OCI-LY3 (cell line): ENCODE measurements around the gene ZNF649.

Experiments
- EZH2phosphoT487 ChIP-seq: fragments of 200-600 bp; shearing (Covaris generic); IDR thresholded peaks from 2 replicates; pipeline ENCODE4 v1.6.1; 2018; ENCODE audit warnings: antibody characterized with exemption, mixed run types, low read depth
- TF ChIP-seq, protein P1 (sequence below): fragments of 200-600, 300-600 bp; sonication (generic); IDR thresholded peaks from 2 replicates; pipeline ENCODE4 v1.5.1; 2014; ENCODE audit warnings: antibody characterized with exemption, low read length, low read depth

DNA sequence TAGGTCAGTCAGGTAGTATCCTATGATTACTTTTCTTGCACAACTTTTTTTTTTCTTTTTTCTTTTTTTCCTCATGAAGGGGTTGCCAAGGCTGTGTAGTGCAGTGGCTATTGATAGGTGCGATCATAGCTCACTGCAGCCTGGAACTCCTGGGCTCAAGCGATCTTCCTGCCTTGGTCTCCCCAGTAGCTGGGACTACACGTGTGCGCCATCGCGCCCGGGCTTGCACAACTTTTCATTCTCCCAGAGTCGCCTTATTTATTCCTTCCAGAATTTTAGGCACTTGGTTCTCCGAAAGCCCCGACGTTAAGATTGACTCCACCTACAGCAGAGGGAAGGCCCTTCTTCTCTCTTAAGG, 21.6 kb upstream of the ZNF649 start:
- TF ChIP-seq, protein P1, sequence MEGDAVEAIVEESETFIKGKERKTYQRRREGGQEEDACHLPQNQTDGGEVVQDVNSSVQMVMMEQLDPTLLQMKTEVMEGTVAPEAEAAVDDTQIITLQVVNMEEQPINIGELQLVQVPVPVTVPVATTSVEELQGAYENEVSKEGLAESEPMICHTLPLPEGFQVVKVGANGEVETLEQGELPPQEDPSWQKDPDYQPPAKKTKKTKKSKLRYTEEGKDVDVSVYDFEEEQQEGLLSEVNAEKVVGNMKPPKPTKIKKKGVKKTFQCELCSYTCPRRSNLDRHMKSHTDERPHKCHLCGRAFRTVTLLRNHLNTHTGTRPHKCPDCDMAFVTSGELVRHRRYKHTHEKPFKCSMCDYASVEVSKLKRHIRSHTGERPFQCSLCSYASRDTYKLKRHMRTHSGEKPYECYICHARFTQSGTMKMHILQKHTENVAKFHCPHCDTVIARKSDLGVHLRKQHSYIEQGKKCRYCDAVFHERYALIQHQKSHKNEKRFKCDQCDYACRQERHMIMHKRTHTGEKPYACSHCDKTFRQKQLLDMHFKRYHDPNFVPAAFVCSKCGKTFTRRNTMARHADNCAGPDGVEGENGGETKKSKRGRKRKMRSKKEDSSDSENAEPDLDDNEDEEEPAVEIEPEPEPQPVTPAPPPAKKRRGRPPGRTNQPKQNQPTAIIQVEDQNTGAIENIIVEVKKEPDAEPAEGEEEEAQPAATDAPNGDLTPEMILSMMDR, result no peak
- no peak for TF ChIP-seq EZH2phosphoT487
